GM23338 (cell line): Measurements from ENCODE around the gene EVC2. TPM values are rescaled to one million over a fixed set of nuclear protein-coding genes. Genes with fewer than 3 reads are reported as not detected.

Experiments
- ATAC-seq: fragments of 200-7000 bp; cut with Tn5 transposase; 3 replicates; pipeline ENCODE4 v1.9.1; 2020
- DNase-seq: peaks from one replicate; pipeline ENCODE4 v3.0.0-alpha.2; 2015; ENCODE audit warnings: low spot score
- H2AFZ ChIP-seq: fragments of 200-600 bp; sonication (generic); 2 replicates; pipeline ENCODE4 v1.8.0; 2016; ENCODE audit warnings: antibody characterized with exemption, mild to moderate bottlenecking, moderate library complexity
- H3F3A ChIP-seq: fragments of 200-600 bp; sonication (generic); replicated peaks from 2 replicates; pipeline ENCODE4 v1.8.0; 2017; ENCODE audit warnings: antibody characterized with exemption, mixed run types, low read depth
- H3K27ac ChIP-seq: fragments of 200-600 bp; sonication (generic); 2 replicates; pipeline ENCODE4 v1.6.1; 2016; ENCODE audit warnings: low read depth
- H3K27me3 ChIP-seq: fragments of 200-600 bp; sonication (generic); 2 replicates; pipeline ENCODE4 v1.8.0; 2016; ENCODE audit warnings: mild to moderate bottlenecking, mixed run types, moderate library complexity; ENCODE audit not compliant: insufficient read depth
- H3K36me3 ChIP-seq: fragments of 200-600 bp; sonication (generic); 2 replicates; pipeline ENCODE4 v1.8.0; 2016; ENCODE audit warnings: mild to moderate bottlenecking; ENCODE audit not compliant: insufficient read depth
- H3K4me1 ChIP-seq: fragments of 200-600 bp; sonication (generic); 2 replicates; pipeline ENCODE4 v1.8.0; 2016; ENCODE audit warnings: mild to moderate bottlenecking, moderate library complexity; ENCODE audit not compliant: insufficient read depth
- H3K4me2 ChIP-seq: fragments of 200-600 bp; sonication (generic); 2 replicates; pipeline ENCODE4 v1.7.1; 2017; ENCODE audit warnings: mixed run types
- H3K4me3 ChIP-seq: fragments of 200-600 bp; sonication (generic); 2 replicates; pipeline ENCODE4 v1.6.1; 2016; ENCODE audit warnings: mixed run types
- H3K79me2 ChIP-seq: fragments of 200-600 bp; sonication (generic); replicated peaks from 2 replicates; pipeline ENCODE4 v1.8.0; 2017; ENCODE audit warnings: mild to moderate bottlenecking; ENCODE audit not compliant: insufficient read depth
- H3K9me2 ChIP-seq: fragments of 200-600 bp; sonication (generic); 2 replicates; pipeline ENCODE4 v1.8.0; 2017; ENCODE audit not compliant: insufficient read depth
- H4K20me1 ChIP-seq: fragments of 200-600 bp; sonication (generic); replicated peaks from 2 replicates; pipeline ENCODE4 v1.8.0; 2017; ENCODE audit warnings: mild to moderate bottlenecking; ENCODE audit not compliant: insufficient read depth
- H3K27ac Mint-ChIP-seq: 2 replicates; pipeline ENCODE4 v1.8.0; 2020; ENCODE audit warnings: inconsistent platforms, mild to moderate bottlenecking, moderate library complexity, mixed read lengths
- H3K27me3 Mint-ChIP-seq: 3 replicates; pipeline ENCODE4 v1.8.0; 2022; ENCODE audit warnings: low read depth, mild to moderate bottlenecking, moderate library complexity, mixed read lengths, inconsistent platforms; ENCODE audit not compliant: insufficient read depth, poor library complexity
- H3K36me3 Mint-ChIP-seq: 3 replicates; pipeline ENCODE4 v1.8.0; 2021; ENCODE audit warnings: low read depth, mild to moderate bottlenecking, inconsistent platforms, moderate library complexity, mixed read lengths
- H3K4me1 Mint-ChIP-seq: 3 replicates; pipeline ENCODE4 v1.8.0; 2020; ENCODE audit warnings: mild to moderate bottlenecking, inconsistent platforms, mixed read lengths
- H3K4me3 Mint-ChIP-seq: 3 replicates; pipeline ENCODE4 v1.8.0; 2021; ENCODE audit warnings: moderate library complexity, mild to moderate bottlenecking, inconsistent platforms, mixed read lengths
- H3K9me3 Mint-ChIP-seq: 3 replicates; pipeline ENCODE4 v1.8.0; 2020; ENCODE audit warnings: moderate library complexity, mild to moderate bottlenecking, inconsistent platforms, mixed read lengths
- CREB1 ChIP-seq: fragments of 250-450 bp; sonication (Bioruptor Pico); IDR thresholded peaks from 2 replicates; pipeline ENCODE4 v1.5.0; 2020; ENCODE audit warnings: low read depth, mild to moderate bottlenecking, moderate library complexity
- EZH2phosphoT487 ChIP-seq: fragments of 200-600 bp; sonication (generic); IDR thresholded peaks from one replicate; pipeline ENCODE4 v1.8.1; 2018; ENCODE audit warnings: antibody characterized with exemption; ENCODE audit not compliant: unreplicated experiment
- JUNB ChIP-seq: IDR thresholded peaks from one replicate; pipeline ENCODE4 v1.6.1; 2016; ENCODE audit warnings: antibody characterized with exemption; ENCODE audit not compliant: unreplicated experiment
- NANOG ChIP-seq: IDR thresholded peaks from 2 replicates; pipeline ENCODE4 v1.6.1; 2016; ENCODE audit warnings: antibody characterized with exemption, borderline replicate concordance
- ZNF331 ChIP-seq: fragments of 250-450 bp; sonication (Bioruptor Pico); IDR thresholded peaks from 2 replicates; pipeline ENCODE4 v1.5.0; 2020; ENCODE audit warnings: low read depth, mild to moderate bottlenecking, moderate library complexity
- polyA plus RNA-seq: library from polyadenylated mRNA; unstranded; fragments of >200 nt; fragmentation: Nextera tagmentation; extraction: Ambion mirVana; gene quantifications from 2 replicates; pipeline ENCODE4 v1.2.1, GENCODE V29; 2016
- total RNA-seq: library from RNA; depleted of rRNA; stranded (reverse); fragments of >200 nt; shearing (Covaris generic); gene quantifications from 2 replicates; pipeline ENCODE4 v1.2.3, GENCODE V29; 2014
- TF ChIP-seq, protein P1 (sequence below): IDR thresholded peaks from 2 replicates; pipeline ENCODE4 v1.6.1; 2016; ENCODE audit warnings: antibody characterized with exemption
- TF ChIP-seq, protein P2 (sequence below), 2 experiments: fragments of 200-600 bp in 1 of 2; sonication (generic) in 1 of 2; conservative IDR thresholded peaks; 2 replicates each; pipeline versions ENCODE4 v1.5.1 to v1.6.1; 2016 to 2017; ENCODE audit warnings: antibody characterized with exemption in 2 of 2, low read depth in 2 of 2, mild to moderate bottlenecking in 2 of 2, moderate library complexity in 1 of 2
- TF ChIP-seq, protein P3 (sequence below): fragments of 250-450 bp; sonication (Bioruptor Pico); IDR thresholded peaks from 2 replicates; pipeline ENCODE4 v1.5.0; 2020; ENCODE audit warnings: mild to moderate bottlenecking, moderate library complexity

The EVC2 gene
- total and polyA plus RNA-seq, 2 experiments from 2014 or later = 3.4 to 11.5 TPM

DNA sequence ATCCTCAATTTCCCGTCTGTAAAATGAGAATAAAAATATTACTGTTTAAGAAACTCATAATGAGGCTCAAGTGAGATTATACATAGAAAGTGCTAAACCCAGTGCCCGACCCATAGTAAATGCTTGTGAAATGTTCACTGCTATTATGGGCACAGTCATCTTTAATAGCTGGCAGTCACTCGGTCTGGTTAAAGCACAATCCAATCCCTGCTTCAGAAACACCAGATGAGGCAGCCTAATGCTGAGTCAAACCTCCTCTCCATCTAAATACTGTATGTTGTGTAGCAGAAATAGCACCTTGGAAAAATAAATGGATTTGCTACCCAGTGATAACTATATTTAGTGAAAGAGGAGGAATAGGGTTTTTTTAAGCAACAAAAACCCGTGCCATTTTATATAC, 14.5 kb downstream of the EVC2 start (continued):
- TF ChIP-seq, protein P1, sequence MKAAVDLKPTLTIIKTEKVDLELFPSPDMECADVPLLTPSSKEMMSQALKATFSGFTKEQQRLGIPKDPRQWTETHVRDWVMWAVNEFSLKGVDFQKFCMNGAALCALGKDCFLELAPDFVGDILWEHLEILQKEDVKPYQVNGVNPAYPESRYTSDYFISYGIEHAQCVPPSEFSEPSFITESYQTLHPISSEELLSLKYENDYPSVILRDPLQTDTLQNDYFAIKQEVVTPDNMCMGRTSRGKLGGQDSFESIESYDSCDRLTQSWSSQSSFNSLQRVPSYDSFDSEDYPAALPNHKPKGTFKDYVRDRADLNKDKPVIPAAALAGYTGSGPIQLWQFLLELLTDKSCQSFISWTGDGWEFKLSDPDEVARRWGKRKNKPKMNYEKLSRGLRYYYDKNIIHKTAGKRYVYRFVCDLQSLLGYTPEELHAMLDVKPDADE = no peak
- TF ChIP-seq ZNF331 (no peak), EZH2phosphoT487 (no peak)

DNA sequence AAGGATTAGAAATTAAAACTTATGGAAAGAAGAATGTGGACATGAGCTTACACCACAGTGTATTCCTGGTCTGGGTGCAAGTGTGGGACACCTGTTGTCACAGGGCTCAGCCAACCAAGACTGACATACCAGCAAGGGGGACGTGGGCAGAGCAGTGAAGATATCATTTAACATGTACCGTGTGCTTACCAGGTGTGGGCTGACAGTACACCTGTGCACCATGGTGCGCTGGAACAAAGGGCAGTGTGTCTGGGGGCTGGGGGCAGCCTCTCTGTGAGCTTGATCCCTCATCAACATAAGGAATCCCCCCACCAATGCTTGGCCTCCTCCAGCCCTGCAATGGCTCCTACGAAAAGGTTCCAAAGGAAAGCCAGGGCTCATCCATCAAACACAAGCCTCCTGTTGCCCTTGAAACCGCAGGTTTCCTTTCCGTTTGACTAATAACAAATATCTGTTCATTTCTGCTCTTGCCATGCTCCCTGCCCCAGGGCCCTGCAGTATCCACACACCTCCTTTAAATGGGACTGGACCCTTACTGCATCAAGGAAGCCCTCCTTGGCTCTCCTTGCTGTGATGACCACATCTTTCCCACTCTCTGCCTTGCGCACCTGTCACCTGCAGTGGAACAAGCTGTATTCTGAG, 16.7 kb downstream of the EVC2 start:
- no peak for ATAC-seq
- Mint-ChIP-seq H3K9me3 (no peaks in the 10 kb centered on the region), H3K36me3 (peaks cover 13% of the 10 kb centered on the region; the same call in 1 of the 3 replicates), H3K4me3 (no peak overlapping the region), H3K27ac (no peak overlapping the region), H3K4me1 (no peaks in the 10 kb centered on the region), H3K27me3 (no peaks in the 10 kb centered on the region)
- Histone ChIP-seq H3K36me3 (peaks cover 5% of the 10 kb centered on the region; the same call in 1 of the 2 replicates), H3K4me3 (no peak overlapping the region), H3K79me2 (no peaks in the 10 kb centered on the region), H3K27me3 (no peaks in the 10 kb centered on the region), H3K9me2 (no peaks in the 10 kb centered on the region), H3K4me2 (no peak overlapping the region), H3K4me1 (no peaks in the 10 kb centered on the region), H2AFZ (no peak overlapping the region), H4K20me1 (peaks cover 3% of the 10 kb centered on the region; the same call in 1 of the 2 replicates), H3F3A (no peaks in the 10 kb centered on the region), H3K27ac (no peak overlapping the region)
- DNase-seq = no peak
- TF ChIP-seq, protein P1 = no peak
- TF ChIP-seq, protein P2, sequence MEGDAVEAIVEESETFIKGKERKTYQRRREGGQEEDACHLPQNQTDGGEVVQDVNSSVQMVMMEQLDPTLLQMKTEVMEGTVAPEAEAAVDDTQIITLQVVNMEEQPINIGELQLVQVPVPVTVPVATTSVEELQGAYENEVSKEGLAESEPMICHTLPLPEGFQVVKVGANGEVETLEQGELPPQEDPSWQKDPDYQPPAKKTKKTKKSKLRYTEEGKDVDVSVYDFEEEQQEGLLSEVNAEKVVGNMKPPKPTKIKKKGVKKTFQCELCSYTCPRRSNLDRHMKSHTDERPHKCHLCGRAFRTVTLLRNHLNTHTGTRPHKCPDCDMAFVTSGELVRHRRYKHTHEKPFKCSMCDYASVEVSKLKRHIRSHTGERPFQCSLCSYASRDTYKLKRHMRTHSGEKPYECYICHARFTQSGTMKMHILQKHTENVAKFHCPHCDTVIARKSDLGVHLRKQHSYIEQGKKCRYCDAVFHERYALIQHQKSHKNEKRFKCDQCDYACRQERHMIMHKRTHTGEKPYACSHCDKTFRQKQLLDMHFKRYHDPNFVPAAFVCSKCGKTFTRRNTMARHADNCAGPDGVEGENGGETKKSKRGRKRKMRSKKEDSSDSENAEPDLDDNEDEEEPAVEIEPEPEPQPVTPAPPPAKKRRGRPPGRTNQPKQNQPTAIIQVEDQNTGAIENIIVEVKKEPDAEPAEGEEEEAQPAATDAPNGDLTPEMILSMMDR (conservative IDR thresholded peaks at IDR 0.05; ENCODE audit: low read depth in 2 of 2) = no peak
- TF ChIP-seq CREB1 (CRISPR knock-in tag) = no peak

DNA sequence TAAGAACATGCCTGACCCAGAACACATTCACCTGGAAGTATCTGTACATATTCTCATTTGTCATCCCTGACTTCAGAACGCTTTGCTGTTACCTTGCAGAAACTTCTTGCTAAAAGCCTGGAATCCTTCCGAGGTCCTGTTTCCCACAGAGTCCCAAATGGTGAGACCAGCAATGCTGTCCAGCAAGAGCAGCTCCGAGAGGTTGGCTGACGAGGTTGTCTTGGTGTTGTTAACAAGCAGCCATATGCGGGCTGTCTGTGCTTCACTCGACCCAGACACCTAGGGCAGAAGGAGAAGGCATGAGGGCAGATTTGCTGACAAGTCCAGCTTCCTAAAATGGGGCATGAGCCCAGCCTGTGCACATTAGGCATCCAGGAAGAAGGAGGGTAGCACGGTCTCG, 19.3 kb downstream of the EVC2 start:
- Mint-ChIP-seq H3K27ac (no peak overlapping the region), H3K9me3 (no peaks in the 10 kb centered on the region), H3K4me3 (no peak overlapping the region), H3K36me3 (peaks cover 26% of the 10 kb centered on the region), H3K27me3 (peaks cover 2% of the 10 kb centered on the region), H3K4me1 (0 out of 3 replicates have a peak, but pooled peaks cover under 1% of the 10 kb centered on the region)
- no peak overlapping the region for H3K4me2 ChIP-seq
- 0 out of 2 replicates have a peak, but pooled peaks cover 3% of the 10 kb centered on the region for H4K20me1 ChIP-seq
- no peak overlapping the region for H3K27ac ChIP-seq
- H3K79me2 ChIP-seq = no peaks in the 10 kb centered on the region
- H3F3A ChIP-seq = no peaks in the 10 kb centered on the region
- H3K4me1 ChIP-seq = no peaks in the 10 kb centered on the region
- H3K27me3 ChIP-seq = no peaks in the 10 kb centered on the region
- H3K9me2 ChIP-seq = no peaks in the 10 kb centered on the region
- H3K4me3 ChIP-seq = no peak overlapping the region
- no peak overlapping the region for H2AFZ ChIP-seq
- peaks cover 5% of the 10 kb centered on the region; the same call in 1 of the 2 replicates for H3K36me3 ChIP-seq
- no peak for ATAC-seq
- DNase-seq = no peak
- TF ChIP-seq, protein P3, sequence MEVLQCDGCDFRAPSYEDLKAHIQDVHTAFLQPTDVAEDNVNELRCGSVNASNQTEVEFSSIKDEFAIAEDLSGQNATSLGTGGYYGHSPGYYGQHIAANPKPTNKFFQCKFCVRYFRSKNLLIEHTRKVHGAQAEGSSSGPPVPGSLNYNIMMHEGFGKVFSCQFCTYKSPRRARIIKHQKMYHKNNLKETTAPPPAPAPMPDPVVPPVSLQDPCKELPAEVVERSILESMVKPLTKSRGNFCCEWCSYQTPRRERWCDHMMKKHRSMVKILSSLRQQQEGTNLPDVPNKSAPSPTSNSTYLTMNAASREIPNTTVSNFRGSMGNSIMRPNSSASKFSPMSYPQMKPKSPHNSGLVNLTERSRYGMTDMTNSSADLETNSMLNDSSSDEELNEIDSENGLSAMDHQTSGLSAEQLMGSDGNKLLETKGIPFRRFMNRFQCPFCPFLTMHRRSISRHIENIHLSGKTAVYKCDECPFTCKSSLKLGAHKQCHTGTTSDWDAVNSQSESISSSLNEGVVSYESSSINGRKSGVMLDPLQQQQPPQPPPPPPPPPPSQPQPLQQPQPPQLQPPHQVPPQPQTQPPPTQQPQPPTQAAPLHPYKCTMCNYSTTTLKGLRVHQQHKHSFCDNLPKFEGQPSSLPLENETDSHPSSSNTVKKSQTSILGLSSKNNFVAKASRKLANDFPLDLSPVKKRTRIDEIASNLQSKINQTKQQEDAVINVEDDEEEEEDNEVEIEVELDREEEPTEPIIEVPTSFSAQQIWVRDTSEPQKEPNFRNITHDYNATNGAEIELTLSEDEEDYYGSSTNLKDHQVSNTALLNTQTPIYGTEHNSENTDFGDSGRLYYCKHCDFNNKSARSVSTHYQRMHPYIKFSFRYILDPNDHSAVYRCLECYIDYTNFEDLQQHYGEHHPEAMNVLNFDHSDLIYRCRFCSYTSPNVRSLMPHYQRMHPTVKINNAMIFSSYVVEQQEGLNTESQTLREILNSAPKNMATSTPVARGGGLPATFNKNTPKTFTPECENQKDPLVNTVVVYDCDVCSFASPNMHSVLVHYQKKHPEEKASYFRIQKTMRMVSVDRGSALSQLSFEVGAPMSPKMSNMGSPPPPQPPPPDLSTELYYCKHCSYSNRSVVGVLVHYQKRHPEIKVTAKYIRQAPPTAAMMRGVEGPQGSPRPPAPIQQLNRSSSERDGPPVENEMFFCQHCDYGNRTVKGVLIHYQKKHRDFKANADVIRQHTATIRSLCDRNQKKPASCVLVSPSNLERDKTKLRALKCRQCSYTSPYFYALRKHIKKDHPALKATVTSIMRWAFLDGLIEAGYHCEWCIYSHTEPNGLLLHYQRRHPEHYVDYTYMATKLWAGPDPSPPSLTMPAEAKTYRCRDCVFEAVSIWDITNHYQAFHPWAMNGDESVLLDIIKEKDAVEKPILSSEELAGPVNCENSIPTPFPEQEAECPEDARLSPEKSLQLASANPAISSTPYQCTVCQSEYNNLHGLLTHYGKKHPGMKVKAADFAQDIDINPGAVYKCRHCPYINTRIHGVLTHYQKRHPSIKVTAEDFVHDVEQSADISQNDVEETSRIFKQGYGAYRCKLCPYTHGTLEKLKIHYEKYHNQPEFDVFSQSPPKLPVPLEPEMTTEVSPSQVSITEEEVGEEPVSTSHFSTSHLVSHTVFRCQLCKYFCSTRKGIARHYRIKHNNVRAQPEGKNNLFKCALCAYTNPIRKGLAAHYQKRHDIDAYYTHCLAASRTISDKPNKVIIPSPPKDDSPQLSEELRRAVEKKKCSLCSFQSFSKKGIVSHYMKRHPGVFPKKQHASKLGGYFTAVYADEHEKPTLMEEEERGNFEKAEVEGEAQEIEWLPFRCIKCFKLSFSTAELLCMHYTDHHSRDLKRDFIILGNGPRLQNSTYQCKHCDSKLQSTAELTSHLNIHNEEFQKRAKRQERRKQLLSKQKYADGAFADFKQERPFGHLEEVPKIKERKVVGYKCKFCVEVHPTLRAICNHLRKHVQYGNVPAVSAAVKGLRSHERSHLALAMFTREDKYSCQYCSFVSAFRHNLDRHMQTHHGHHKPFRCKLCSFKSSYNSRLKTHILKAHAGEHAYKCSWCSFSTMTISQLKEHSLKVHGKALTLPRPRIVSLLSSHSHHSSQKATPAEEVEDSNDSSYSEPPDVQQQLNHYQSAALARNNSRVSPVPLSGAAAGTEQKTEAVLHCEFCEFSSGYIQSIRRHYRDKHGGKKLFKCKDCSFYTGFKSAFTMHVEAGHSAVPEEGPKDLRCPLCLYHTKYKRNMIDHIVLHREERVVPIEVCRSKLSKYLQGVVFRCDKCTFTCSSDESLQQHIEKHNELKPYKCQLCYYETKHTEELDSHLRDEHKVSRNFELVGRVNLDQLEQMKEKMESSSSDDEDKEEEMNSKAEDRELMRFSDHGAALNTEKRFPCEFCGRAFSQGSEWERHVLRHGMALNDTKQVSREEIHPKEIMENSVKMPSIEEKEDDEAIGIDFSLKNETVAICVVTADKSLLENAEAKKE (CRISPR knock-in tag) = no peak
- TF ChIP-seq EZH2phosphoT487 = no peak
- TF ChIP-seq NANOG = no peak
- TF ChIP-seq JUNB = no peak
